WTC11 (cell line): ENCODE data around the gene NAB2. TPM values are rescaled to one million over a fixed set of nuclear protein-coding genes. Genes with fewer than 3 reads are reported as not detected.
"Not testable (repeated sequence)": the region's sequence is repeated elsewhere in the genome, so short reads cannot be mapped to it uniquely, and the experiment has no call there.

ENCODE experiments used
- ATAC-seq: fragments of 200-7000 bp; cut with Tn5 transposase; 2 replicates; pipeline ENCODE4 v1.10.0; 2021; ENCODE audit warnings: mild to moderate bottlenecking, moderate library complexity
- CTCF ChIA-PET: fragments of 300-600 bp; sonication (Branson Sonifier 250); formaldehyde crosslinking; loops from one replicate; lab custom pipeline; 2021; ENCODE audit warnings: antibody characterized with exemption; lab: Charles Lee
- POLR2A ChIA-PET: fragments of 350-600 bp; sonication (Branson Sonifier 250); formaldehyde crosslinking; loops from one replicate; lab custom pipeline; 2021; ENCODE audit warnings: antibody characterized with exemption; lab: Charles Lee
- DNase-seq: peaks from one replicate; pipeline ENCODE4 v3.0.0; 2021; ENCODE audit warnings: low spot score
- H3K27ac Mint-ChIP-seq: 2 replicates; pipeline ENCODE4 v1.8.0; 2021; ENCODE audit warnings: mixed read lengths
- H3K27me3 Mint-ChIP-seq: 2 replicates; pipeline ENCODE4 v1.8.0; 2021; ENCODE audit warnings: low read depth, mild to moderate bottlenecking, moderate library complexity, mixed read lengths
- H3K36me3 Mint-ChIP-seq: 2 replicates; pipeline ENCODE4 v1.8.0; 2021; ENCODE audit warnings: mixed read lengths
- H3K4me1 Mint-ChIP-seq: 2 replicates; pipeline ENCODE4 v1.8.0; 2022; ENCODE audit warnings: mixed read lengths
- H3K4me3 Mint-ChIP-seq: 2 replicates; pipeline ENCODE4 v1.8.0; 2021; ENCODE audit warnings: mild to moderate bottlenecking, moderate library complexity, mixed read lengths
- H3K9me3 Mint-ChIP-seq: 2 replicates; pipeline ENCODE4 v1.8.0; 2021; ENCODE audit warnings: mixed read lengths
- CREM ChIP-seq: sonication (generic); formaldehyde crosslinking; IDR thresholded peaks from 2 replicates; pipeline ENCODE4 v1.8.1; 2022; ENCODE audit warnings: mild to moderate bottlenecking, missing genetic modification reagents, moderate library complexity
- KAT7 ChIP-seq: sonication (generic); formaldehyde crosslinking; IDR thresholded peaks from 2 replicates; pipeline ENCODE4 v1.8.1; 2023; ENCODE audit warnings: missing genetic modification reagents, mild to moderate bottlenecking, borderline replicate concordance
- NFYB ChIP-seq: sonication (generic); formaldehyde crosslinking; conservative IDR thresholded peaks from 2 replicates; pipeline ENCODE4 v1.8.0; 2022; ENCODE audit warnings: low read depth, missing genetic modification reagents
- TEAD1 ChIP-seq: sonication (generic); formaldehyde crosslinking; IDR thresholded peaks from 2 replicates; pipeline ENCODE4 v1.8.0; 2022; ENCODE audit warnings: mild to moderate bottlenecking, missing genetic modification reagents
- TEAD4 ChIP-seq: sonication (generic); formaldehyde crosslinking; IDR thresholded peaks from 2 replicates; pipeline ENCODE4 v1.8.0; 2022; ENCODE audit warnings: mild to moderate bottlenecking, missing genetic modification reagents
- ZNF219 ChIP-seq: sonication (generic); formaldehyde crosslinking; IDR thresholded peaks from 2 replicates; pipeline ENCODE4 v1.8.0; 2023; ENCODE audit warnings: missing genetic modification reagents, mild to moderate bottlenecking, borderline replicate concordance
- ZNF263 ChIP-seq: sonication (generic); formaldehyde crosslinking; IDR thresholded peaks from 2 replicates; pipeline ENCODE4 v1.8.1; 2022; ENCODE audit warnings: low read depth, mild to moderate bottlenecking, moderate library complexity, missing genetic modification reagents
- ZNF396 ChIP-seq: fragments of 250-450 bp; sonication (Bioruptor Pico); IDR thresholded peaks from 2 replicates; pipeline ENCODE4 v1.8.0; 2021; ENCODE audit warnings: mild to moderate bottlenecking, moderate library complexity, borderline replicate concordance
- total RNA-seq: library from RNA; stranded (reverse); gene quantifications from 3 replicates; pipeline ENCODE4 v1.2.3, GENCODE V29; 2021
- TF ChIP-seq, protein P1 (sequence below): sonication (generic); formaldehyde crosslinking; IDR thresholded peaks from 2 replicates; pipeline ENCODE4 v1.8.1; 2022; ENCODE audit warnings: mild to moderate bottlenecking, missing genetic modification reagents, moderate library complexity, borderline replicate concordance
- TF ChIP-seq, protein P2 (sequence below): sonication (generic); formaldehyde crosslinking; IDR thresholded peaks from 2 replicates; pipeline ENCODE4 v1.8.0; 2023; ENCODE audit warnings: missing genetic modification reagents
- TF ChIP-seq, protein P3 (sequence below): fragments of 250-450 bp; sonication (Bioruptor Pico); conservative IDR thresholded peaks from 2 replicates; pipeline ENCODE4 v1.9.0; 2021; ENCODE audit warnings: mild to moderate bottlenecking
- TF ChIP-seq, protein P4 (sequence below): fragments of 250-450 bp; sonication (Bioruptor Pico); IDR thresholded peaks from 2 replicates; pipeline ENCODE4 v1.9.0; 2021; ENCODE audit warnings: moderate library complexity, mild to moderate bottlenecking, inconsistent platforms, borderline replicate concordance

Gene NAB2
- total RNA-seq, 1 experiment from 2014 or later = 20.5 TPM

GRCh38 chr12:57051011-57051410, 37.9 kb upstream of the NAB2 start:
- no peaks in the 10 kb centered on the region for H3K4me1 Mint-ChIP-seq
- peaks cover 14% of the 10 kb centered on the region for H3K36me3 Mint-ChIP-seq
- ATAC-seq = no peak
- peaks cover 5% of the 10 kb centered on the region for H3K9me3 Mint-ChIP-seq
- TF ChIP-seq, protein P1, sequence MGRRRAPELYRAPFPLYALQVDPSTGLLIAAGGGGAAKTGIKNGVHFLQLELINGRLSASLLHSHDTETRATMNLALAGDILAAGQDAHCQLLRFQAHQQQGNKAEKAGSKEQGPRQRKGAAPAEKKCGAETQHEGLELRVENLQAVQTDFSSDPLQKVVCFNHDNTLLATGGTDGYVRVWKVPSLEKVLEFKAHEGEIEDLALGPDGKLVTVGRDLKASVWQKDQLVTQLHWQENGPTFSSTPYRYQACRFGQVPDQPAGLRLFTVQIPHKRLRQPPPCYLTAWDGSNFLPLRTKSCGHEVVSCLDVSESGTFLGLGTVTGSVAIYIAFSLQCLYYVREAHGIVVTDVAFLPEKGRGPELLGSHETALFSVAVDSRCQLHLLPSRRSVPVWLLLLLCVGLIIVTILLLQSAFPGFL = no peak
- no peak for TF ChIP-seq TEAD1
- TF ChIP-seq, all 79 proteins: peak for 0
- no peak overlapping the region for H3K4me3 Mint-ChIP-seq
- H3K27me3 Mint-ChIP-seq = no peaks in the 10 kb centered on the region
- no peak overlapping the region for H3K27ac Mint-ChIP-seq
- POLR2A ChIA-PET = no interaction called here
- CTCF ChIA-PET = interaction anchor here (0.9 to 4.4 kb wide), 7 partner anchors 13 to 73 kb away, joined by 3 to 25 read pairs (median 5); partner anchors contain the start of gene STAT6
- no peak for DNase-seq

DNA sequence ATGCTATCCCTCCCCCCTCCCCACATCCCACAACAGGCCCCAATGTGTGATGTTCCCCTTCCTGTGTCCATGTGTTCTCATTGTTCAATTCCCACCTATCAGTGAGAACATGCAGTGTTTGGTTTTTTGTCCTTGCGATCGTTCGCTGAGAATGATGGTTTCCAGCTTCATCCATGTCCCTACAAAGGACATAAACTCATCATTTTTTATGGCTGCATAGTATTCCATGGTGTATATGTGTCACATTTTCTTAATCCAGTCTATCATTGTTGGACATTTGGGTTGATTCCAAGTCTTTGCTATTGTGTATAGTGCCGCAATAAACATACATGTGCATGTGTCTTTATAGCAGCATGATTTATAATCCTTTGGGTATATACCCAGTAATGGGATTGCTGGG, 35.8 kb upstream of the NAB2 start:
- CTCF ChIA-PET = interaction anchor here (0.5 to 4.4 kb wide), 3 partner anchors 9 to 59 kb away, joined by 3 to 25 read pairs (median 3); partner anchors contain the start of gene STAT6
- POLR2A ChIA-PET, H3K4me3 Mint-ChIP-seq, H3K4me1 Mint-ChIP-seq, H3K9me3 Mint-ChIP-seq, DNase-seq, H3K27ac Mint-ChIP-seq, H3K27me3 Mint-ChIP-seq, ATAC-seq: not testable (repeated sequence)
- peaks cover 32% of the 10 kb centered on the region for H3K36me3 Mint-ChIP-seq

DNA sequence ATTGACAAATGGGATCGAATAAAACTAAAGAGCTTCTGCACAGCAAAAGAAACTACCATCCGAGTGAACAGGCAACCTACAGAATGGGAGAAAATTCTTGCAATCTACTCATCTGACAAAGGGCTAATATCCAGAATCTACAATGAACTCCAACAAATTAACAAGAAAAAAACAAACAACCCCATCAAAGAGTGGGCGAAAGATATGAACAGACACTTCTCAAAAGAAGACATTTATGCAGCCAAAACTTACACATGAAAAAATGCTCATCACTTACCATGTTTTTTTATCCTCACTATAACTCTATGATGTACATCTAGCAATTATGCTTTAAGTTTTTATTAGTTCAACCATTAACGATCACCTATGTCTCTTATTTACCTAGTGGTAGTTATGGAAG, 35.0 kb upstream of the NAB2 start:
- H3K27ac Mint-ChIP-seq, H3K27me3 Mint-ChIP-seq, DNase-seq, H3K4me1 Mint-ChIP-seq, ATAC-seq, CTCF ChIA-PET, POLR2A ChIA-PET, H3K4me3 Mint-ChIP-seq, H3K9me3 Mint-ChIP-seq: not testable (repeated sequence)
- H3K36me3 Mint-ChIP-seq = peaks cover 40% of the 10 kb centered on the region

- peaks cover 57% of the 10 kb centered on the region for H3K36me3 Mint-ChIP-seq
- H3K9me3 Mint-ChIP-seq = peaks cover 5% of the 10 kb centered on the region
- no peaks in the 10 kb centered on the region for H3K27me3 Mint-ChIP-seq
- ChIA-PET POLR2A (no interaction called here), CTCF (no interaction called here)
- no peak for DNase-seq
- ATAC-seq = no peak
- TF ChIP-seq ZNF263 (CRISPR knock-in tag) (no peak), CREM (CRISPR knock-in tag) (no peak), TEAD4 (no peak), ZNF396 (no peak), ZNF219 (CRISPR knock-in tag) (no peak), NFYB (CRISPR knock-in tag) (no peak), KAT7 (no peak)
- TF ChIP-seq, protein P2, sequence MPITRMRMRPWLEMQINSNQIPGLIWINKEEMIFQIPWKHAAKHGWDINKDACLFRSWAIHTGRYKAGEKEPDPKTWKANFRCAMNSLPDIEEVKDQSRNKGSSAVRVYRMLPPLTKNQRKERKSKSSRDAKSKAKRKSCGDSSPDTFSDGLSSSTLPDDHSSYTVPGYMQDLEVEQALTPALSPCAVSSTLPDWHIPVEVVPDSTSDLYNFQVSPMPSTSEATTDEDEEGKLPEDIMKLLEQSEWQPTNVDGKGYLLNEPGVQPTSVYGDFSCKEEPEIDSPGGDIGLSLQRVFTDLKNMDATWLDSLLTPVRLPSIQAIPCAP (CRISPR knock-in tag) = no peak
- TF ChIP-seq, protein P3, sequence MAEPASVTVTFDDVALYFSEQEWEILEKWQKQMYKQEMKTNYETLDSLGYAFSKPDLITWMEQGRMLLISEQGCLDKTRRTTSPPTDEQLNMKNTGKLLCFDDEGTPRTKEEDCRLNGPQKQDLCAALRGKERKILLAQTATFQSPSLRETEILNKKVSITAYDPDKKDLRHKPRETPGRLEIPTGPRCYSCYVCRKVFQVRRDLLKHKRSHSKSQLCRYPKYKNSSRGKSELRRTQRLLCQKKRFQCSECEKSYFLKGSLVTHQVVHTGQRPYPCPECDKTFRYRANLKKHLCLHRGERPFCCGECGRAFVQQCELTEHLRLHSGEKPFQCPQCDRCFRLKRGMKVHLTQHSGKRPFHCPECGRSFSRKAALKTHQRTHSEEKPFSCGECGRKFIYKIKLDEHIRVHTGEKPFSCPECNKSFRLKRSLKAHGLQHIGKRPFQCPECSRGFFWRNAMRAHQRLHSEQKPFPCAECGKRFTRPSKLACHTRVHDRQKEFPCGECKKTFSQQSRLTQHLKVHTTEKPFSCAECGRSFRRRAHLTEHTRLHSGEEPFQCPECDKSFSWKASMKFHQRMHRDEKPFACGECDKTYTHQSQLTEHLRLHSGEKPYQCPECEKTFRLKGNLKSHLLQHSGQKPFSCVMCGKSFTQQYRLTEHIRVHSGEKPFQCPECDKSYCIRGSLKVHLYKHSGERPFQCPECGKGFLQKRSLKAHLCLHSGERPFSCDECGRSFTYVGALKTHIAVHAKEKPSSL = no peak
- TF ChIP-seq, protein P4, sequence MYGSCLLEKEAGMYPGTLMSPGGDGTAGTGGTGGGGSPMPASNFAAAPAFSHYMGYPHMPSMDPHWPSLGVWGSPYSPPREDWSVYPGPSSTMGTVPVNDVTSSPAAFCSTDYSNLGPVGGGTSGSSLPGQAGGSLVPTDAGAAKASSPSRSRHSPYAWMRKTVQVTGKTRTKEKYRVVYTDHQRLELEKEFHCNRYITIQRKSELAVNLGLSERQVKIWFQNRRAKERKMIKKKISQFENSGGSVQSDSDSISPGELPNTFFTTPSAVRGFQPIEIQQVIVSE = no peak
- no peak overlapping the region for H3K27ac Mint-ChIP-seq
- no peaks in the 10 kb centered on the region for H3K4me1 Mint-ChIP-seq
- no peak overlapping the region for H3K4me3 Mint-ChIP-seq
These were observed 33.1 kb upstream of the NAB2 start for GRCh38 chr12:57055824-57056223.
